Stimulated activated CD4-positive, alpha-beta T cell treated with anti-CD3 and anti-CD28 coated beads, Interleukin-15, amount 100 ng/mL, for 48 hours (primary cell): Measurements from ENCODE around the gene CDH24.
A peak's percentile ranks its signal among the peaks of the same experiment; 100 is the strongest.
"Not testable (repeated sequence)": the region's sequence is repeated elsewhere in the genome, so short reads cannot be mapped to it uniquely, and the experiment has no call there.

Experiments used
- DNase-seq, 2 donors: peaks; one replicate each; pipeline ENCODE4 v3.0.0-alpha.2; 2020; ENCODE audit warnings: low read depth in 2 of 2

The CDH24 gene

GRCh38 chr14:23021434-23021833, 35.9 kb downstream of the CDH24 start:
- no peak for DNase-seq

GRCh38 chr14:23020143-23021128, 36.9 kb downstream of the CDH24 start:
- no peak for DNase-seq

- no peak for DNase-seq
Measured at GRCh38 chr14:23018107-23018506, 39.2 kb downstream of the CDH24 start.

GRCh38 chr14:23017091-23017490, 40.2 kb downstream of the CDH24 start:
- DNase-seq: no peak

- no peak for DNase-seq
Measured at GRCh38 chr14:23015618-23016017, 41.7 kb downstream of the CDH24 start.

- not testable (repeated sequence) for DNase-seq
Measured at GRCh38 chr14:23013749-23014054, 43.6 kb downstream of the CDH24 start.

- DNase-seq: no peak
Measured at GRCh38 chr14:23013054-23013748, 44.1 kb downstream of the CDH24 start.

GRCh38 chr14:23009939-23010726, 47.2 kb downstream of the CDH24 start, which contains the start of gene C14orf93:
TSS of gene C14orf93 (minus strand) at chr14:23010143. CDS start at chr14:22999023, 11,120 bp downstream.
- peak; percentile 63 to 83 for DNase-seq

GRCh38 chr14:23009483-23009938, 47.8 kb downstream of the CDH24 start:
- DNase-seq: no peak

GRCh38 chr14:23008831-23009230, 48.5 kb downstream of the CDH24 start:
- no peak for DNase-seq

- DNase-seq: peak; percentile 95 to 97
Measured at GRCh38 chr14:23006544-23007419, 50.5 kb downstream of the CDH24 start.

- no peak for DNase-seq
Measured at GRCh38 chr14:23006188-23006534, 51.2 kb downstream of the CDH24 start.

GRCh38 chr14:23005451-23006187, 51.7 kb downstream of the CDH24 start:
- no peak for DNase-seq

GRCh38 chr14:23004274-23004673, 53.0 kb downstream of the CDH24 start:
- DNase-seq: not testable (repeated sequence)

GRCh38 chr14:23002592-23002991, 54.7 kb downstream of the CDH24 start:
- no peak for DNase-seq

GRCh38 chr14:23000860-23001259, 56.5 kb downstream of the CDH24 start:
- no peak for DNase-seq

GRCh38 chr14:22998329-22999012, 58.8 kb downstream of the CDH24 start:
- DNase-seq: no peak

- no peak for DNase-seq
Measured at GRCh38 chr14:22997676-22998323, 59.5 kb downstream of the CDH24 start.
